NOMO-1 (cell line): ENCODE measurements around the gene GPC3.

Experiments
- DNase-seq, 2 experiments: peaks; one replicate each; lab custom pipeline; 2025; ENCODE audit not compliant: unreplicated experiment in 2 of 2; lab: John Stamatoyannopoulos, UW

Gene GPC3

DNA sequence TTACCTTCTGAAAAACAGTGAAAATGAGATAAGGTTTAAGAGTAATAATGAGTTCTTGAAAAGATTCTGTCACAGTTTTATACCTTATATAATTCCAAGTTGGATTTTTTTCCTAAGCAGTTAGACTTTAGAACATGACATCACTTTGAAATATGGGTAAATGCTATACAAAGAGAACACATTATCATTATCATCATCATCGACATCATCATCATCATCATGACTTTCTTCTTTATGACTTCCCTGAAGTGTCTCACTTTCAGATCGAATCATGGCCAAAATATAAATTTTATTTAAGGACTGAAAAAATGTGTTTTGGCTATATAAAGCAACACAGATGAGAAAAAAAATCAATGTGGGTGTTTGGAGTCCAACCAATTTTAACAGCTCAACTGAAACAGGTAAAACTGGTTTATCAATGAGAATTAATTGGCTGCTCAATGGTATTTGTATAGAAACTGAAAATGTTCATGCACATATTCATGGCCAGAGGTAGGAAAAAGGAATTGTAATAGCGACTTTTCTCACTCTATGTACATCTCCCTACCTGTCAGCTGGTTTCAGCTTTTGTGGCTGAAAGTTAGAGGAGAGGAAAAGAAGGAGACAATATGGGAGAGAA lies 327.0 kb downstream of the GPC3 start:
- DNase-seq = no peak

- DNase-seq = no peak
Measured at GRCh38 chrX:133655275-133656265, 329.8 kb downstream of the GPC3 start.

GRCh38 chrX:133654811-133655210 lies 330.6 kb downstream of the GPC3 start:
- DNase-seq = no peak

- DNase-seq = no peak
Measured at GRCh38 chrX:133653358-133653757, 332.0 kb downstream of the GPC3 start.

- no peak for DNase-seq
Measured at GRCh38 chrX:133652185-133652584, 333.2 kb downstream of the GPC3 start.

DNA sequence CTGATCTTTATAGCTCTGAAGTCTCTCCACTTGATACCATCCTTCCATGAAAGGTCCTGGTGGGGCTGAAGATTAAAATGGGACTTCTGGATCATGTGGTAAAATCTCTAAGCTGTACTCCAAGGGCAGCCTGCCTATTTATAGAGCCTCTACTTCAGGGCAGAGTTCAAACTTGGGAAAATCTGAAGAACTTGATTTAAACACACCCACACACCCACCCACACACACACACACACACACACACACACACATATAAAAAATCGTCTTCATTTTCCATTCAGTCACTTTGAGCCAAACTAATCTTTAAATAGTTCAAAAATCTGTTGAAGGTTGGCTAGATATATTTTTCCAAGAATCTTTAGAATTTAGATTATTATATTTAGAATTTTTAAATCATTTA lies 335.2 kb downstream of the GPC3 start:
- no peak for DNase-seq

DNA sequence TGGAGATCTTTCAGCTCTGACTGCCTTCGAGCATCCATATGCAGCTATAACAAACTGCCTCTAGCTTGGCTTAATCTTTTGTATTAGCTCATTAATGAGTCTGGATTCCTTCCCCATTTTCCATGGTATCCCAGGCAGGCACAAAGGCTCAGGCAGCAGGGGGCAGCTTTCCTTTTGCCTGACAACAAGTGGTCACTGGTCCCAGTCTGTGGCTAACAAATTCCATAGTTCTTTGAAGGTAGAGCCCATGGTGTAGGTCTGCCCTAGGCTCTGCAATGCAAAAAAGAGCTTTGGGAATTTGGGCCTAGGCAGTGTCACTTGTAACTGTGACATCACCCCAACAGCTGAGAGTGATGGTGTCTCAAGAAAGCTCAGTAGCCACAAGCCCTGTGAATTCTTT lies 335.7 kb downstream of the GPC3 start:
- no peak for DNase-seq

DNA sequence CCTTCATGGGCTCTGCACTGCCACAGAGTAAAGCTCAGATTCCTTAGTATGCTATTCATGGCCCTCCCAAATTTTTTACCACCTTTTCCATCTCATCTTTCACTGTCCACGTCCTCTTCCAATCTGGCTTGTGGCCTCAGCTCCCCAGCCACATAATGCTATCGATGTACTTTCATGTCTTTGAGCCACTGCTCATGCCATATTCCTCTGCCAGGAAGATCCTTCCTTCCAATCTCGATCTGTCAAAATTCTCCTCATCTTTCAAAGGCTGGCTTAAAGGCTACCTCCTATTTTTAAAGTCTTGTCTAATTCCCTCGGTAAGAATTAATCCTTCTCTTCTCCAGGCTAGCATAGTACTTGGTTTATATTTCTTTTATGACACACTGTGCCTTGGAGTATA lies 336.8 kb downstream of the GPC3 start:
- DNase-seq = no peak

DNA sequence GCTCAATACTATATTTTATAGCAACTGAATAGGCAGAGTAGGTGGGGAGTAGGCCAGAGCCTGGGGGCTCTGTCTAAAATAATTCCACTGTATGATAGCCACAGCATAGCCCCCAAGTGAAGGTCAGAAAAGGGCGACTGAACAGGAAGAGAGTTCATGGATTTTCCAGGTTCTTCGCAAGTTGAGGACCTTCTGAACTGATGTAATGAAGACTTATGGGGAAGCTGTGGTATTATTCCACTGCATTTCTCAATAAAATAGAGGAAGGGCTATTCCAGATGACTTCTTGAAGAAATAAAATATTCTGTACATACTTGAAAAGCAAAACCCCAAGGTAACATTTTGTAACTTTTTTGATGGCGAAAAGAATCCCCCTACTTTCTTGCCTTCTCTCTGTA lies 338.7 kb downstream of the GPC3 start:
- DNase-seq = peak in 1 of 2 experiments; percentile 35

GRCh38 chrX:133645977-133646718 lies 339.2 kb downstream of the GPC3 start:
- DNase-seq = peak; percentile 42 to 79

GRCh38 chrX:133645256-133645655 lies 340.1 kb downstream of the GPC3 start:
- no peak for DNase-seq

- DNase-seq = no peak
Measured at GRCh38 chrX:133640161-133641015, 345.0 kb downstream of the GPC3 start.

DNA sequence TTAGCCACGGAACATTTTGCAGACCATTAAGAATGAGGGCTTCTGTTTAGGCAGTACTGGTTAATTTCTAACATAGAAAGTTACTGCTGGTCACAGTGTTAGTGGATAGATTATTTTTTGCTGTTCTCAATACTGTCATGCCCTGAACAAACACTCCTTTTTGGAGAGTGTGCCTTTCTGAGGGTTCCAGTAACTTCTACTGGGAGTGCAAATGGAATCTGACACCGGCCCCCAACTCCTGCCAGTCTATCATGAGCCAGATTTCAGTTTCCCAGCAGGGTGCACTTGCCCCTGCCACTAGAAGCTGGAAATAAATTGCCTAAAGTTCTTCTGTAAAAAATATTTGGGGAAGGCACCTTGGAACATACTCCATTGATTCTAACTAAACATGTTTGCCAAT lies 345.7 kb downstream of the GPC3 start:
- DNase-seq = no peak

DNA sequence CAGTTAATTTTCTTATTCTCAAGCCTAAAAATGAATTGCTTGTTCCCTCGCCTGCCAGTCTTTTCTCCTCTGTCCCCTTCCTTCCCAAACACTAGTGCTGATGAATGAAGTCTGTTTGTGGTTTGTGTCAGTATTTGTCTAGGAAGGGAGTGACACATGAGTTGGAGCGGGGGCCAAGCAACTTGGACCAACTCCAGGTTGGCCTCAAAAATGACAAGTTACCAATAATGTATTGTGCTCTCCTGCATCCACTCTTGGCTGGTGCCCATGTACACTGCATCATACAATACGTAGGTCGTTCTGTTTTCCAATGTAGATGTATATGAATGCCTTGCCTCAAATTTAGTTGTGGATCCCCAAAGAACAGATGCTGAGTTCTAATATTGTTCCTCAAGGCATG lies 347.1 kb downstream of the GPC3 start:
- DNase-seq = no peak

GRCh38 chrX:133637765-133638164 lies 347.6 kb downstream of the GPC3 start:
- no peak for DNase-seq

GRCh38 chrX:133636009-133636408 lies 349.4 kb downstream of the GPC3 start:
- no peak for DNase-seq

- no peak for DNase-seq
Measured at GRCh38 chrX:133634416-133634815, 351.0 kb downstream of the GPC3 start.

GRCh38 chrX:133633950-133634349 lies 351.4 kb downstream of the GPC3 start:
- DNase-seq = no peak

GRCh38 chrX:133633162-133633561 lies 352.2 kb downstream of the GPC3 start:
- DNase-seq = no peak

DNA sequence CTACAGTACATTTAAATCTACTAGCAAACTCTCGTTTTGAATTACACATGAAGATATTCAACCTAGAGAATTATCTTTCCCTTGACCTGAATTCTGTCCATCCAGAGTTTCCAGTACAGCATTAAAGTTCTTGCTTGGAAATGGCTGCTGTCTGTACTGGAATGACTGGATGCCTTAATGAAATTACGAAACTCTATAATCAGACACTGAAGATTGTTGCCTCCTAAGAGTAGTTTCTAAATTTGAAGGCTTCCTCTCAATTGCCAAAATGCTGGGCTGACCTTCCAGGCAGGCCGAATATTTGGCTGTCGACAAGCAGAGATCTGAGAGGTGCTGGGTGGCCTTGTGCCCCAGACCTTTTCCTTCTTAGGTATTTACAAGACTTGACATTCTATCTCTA lies 355.0 kb downstream of the GPC3 start:
- DNase-seq = no peak
